H1 (cell line): ENCODE results near the gene METTL9.

Experiments
- CEBPB ChIP-seq: IDR thresholded peaks from 2 replicates; pipeline ENCODE4 v1.6.1; 2012; ENCODE audit warnings: low read depth, low read length
- CHD2 ChIP-seq: IDR thresholded peaks from 2 replicates; pipeline ENCODE4 v1.6.1; 2012; ENCODE audit warnings: low read length, improper control_type of control experiment
- POLR2AphosphoS5 ChIP-seq: IDR thresholded peaks from 2 replicates; pipeline ENCODE4 v1.6.1; 2011; ENCODE audit warnings: low read depth, low read length

DNA sequence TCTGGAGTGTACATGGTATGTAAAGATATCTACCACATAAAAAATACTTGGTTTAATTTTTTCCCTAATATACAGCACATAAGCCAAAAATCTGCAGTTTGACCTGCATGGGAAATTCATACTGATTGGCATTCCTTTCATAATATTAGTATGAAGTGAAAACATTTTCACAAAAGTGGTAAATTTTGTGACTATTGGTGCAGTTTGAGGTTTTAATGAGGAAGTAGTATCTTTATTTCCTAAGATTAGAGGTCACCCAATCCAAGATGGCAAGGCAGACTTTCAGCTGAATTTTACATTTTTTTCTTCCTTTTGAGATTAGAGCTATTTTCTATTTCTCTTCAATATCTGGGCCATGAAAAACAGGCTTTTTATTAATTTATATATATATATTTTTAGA lies 21.2 kb downstream of the METTL9 start:
- TF ChIP-seq CHD2 (no peak), CEBPB (no peak), POLR2AphosphoS5 (no peak)
